NCI-H82 treated with DMSO at 0.1 percent for 48 hours (cell line): ENCODE measurements around the gene STMN1.

Source experiments
- DNase-seq: peaks from one replicate; lab custom pipeline; 2025; ENCODE audit not compliant: unreplicated experiment; lab: John Stamatoyannopoulos, UW

The STMN1 gene

GRCh38 chr1:25896266-25896665 lies 10.0 kb downstream of the STMN1 start:
- no peak for DNase-seq

GRCh38 chr1:25895365-25895990 lies 10.7 kb downstream of the STMN1 start:
- DNase-seq = peak; percentile 78

- DNase-seq = no peak
Measured at GRCh38 chr1:25893116-25893515, 13.1 kb downstream of the STMN1 start.

GRCh38 chr1:25891606-25892005 lies 14.6 kb downstream of the STMN1 start:
- DNase-seq = no peak

GRCh38 chr1:25890239-25891034 lies 15.8 kb downstream of the STMN1 start:
- no peak for DNase-seq

- no peak for DNase-seq
Measured at GRCh38 chr1:25889470-25889869, 16.7 kb downstream of the STMN1 start.

- DNase-seq = no peak
Measured at GRCh38 chr1:25888426-25888987, 17.7 kb downstream of the STMN1 start.

GRCh38 chr1:25885602-25886001 lies 20.6 kb downstream of the STMN1 start:
- no peak for DNase-seq

- DNase-seq = no peak
Measured at GRCh38 chr1:25881266-25881665, 25.0 kb downstream of the STMN1 start.

GRCh38 chr1:25880518-25880917 lies 25.7 kb downstream of the STMN1 start:
- no peak for DNase-seq

- no peak for DNase-seq
Measured at GRCh38 chr1:25879675-25880074, 26.5 kb downstream of the STMN1 start.

GRCh38 chr1:25878690-25879089 lies 27.5 kb downstream of the STMN1 start:
- no peak for DNase-seq

- no peak for DNase-seq
Measured at GRCh38 chr1:25877155-25877554, 29.1 kb downstream of the STMN1 start.

GRCh38 chr1:25876693-25877077 lies 29.5 kb downstream of the STMN1 start:
- no peak for DNase-seq

- no peak for DNase-seq
Measured at GRCh38 chr1:25875856-25876692, 30.1 kb downstream of the STMN1 start.

- DNase-seq = no peak
Measured at GRCh38 chr1:25875154-25875855, 30.9 kb downstream of the STMN1 start, which contains the start of gene PAQR7. Gene PAQR7 (minus strand): TSS chr1:25875708. CDS start chr1:25863839, 11,869 bp downstream.

GRCh38 chr1:25874635-25875153 lies 31.5 kb downstream of the STMN1 start:
- DNase-seq = no peak

- no peak for DNase-seq
Measured at GRCh38 chr1:25874209-25874608, 32.0 kb downstream of the STMN1 start.

GRCh38 chr1:25873120-25873519 lies 33.1 kb downstream of the STMN1 start:
- no peak for DNase-seq

GRCh38 chr1:25872713-25873112 lies 33.5 kb downstream of the STMN1 start:
- no peak for DNase-seq
